Psoas muscle (tissue), 8 donors: ENCODE data around the gene IDUA. TPM values are rescaled to one million over a fixed set of nuclear protein-coding genes. Genes with fewer than 3 reads are reported as not detected.

ENCODE experiments used
- ATAC-seq, 4 donors: fragments of 200-7000 bp; cut with Tn5 transposase; one replicate each; pipeline ENCODE4 v1.9.1; 2020; ENCODE audit warnings: moderate library complexity in 3 of 4, mild to moderate bottlenecking in 2 of 4
- DNase-seq, 2 donors: peaks; one replicate each; pipeline ENCODE4 v3.0.0-alpha.2; 2020
- H3K27ac ChIP-seq: fragments of 200-600 bp; one replicate; pipeline ENCODE4 v1.8.0; 2022
- H3K27me3 ChIP-seq, 3 donors: fragments of 200-600 bp in 1 of 3; one replicate each; pipeline versions ENCODE4 v1.6.1 to v1.8.0; 2013 to 2022; ENCODE audit warnings: low read length in 2 of 3, mild to moderate bottlenecking in 2 of 3, moderate library complexity in 1 of 3; ENCODE audit not compliant: insufficient read depth in 3 of 3
- H3K36me3 ChIP-seq, 2 donors: fragments of 200-600 bp in 1 of 2; one replicate each; pipeline versions ENCODE4 v1.6.1 to v1.8.0; 2013 to 2022; ENCODE audit warnings: low read depth in 1 of 2, mild to moderate bottlenecking in 1 of 2, moderate library complexity in 1 of 2; ENCODE audit not compliant: insufficient read depth in 1 of 2
- H3K4me1 ChIP-seq: fragments of 200-600 bp; one replicate; pipeline ENCODE4 v1.8.0; 2022
- H3K4me3 ChIP-seq: fragments of 200-600 bp; one replicate; pipeline ENCODE4 v1.8.0; 2022; ENCODE audit warnings: mild to moderate bottlenecking
- H3K9me3 ChIP-seq: fragments of 200-600 bp; one replicate; pipeline ENCODE4 v1.8.0; 2022
- CTCF ChIP-seq: fragments of 200-600 bp; IDR thresholded peaks from one replicate; pipeline ENCODE4 v1.8.0; 2022; ENCODE audit warnings: antibody characterized with exemption
- WGBS, 3 donors: extraction: QIAGEN DNeasy Blood & Tissue Kit; methylation state at CpG; one replicate each; pipeline versions ENCODE4 v1.1.6 to v1.1.7; 2013; 5-methylcytosine and 5-hydroxymethylcytosine counted together
- intact Hi-C, 2 donors: fragments of 100-400 bp; cut with DNase I; formaldehyde crosslinking; loops; one replicate each; pipeline versions ENCODE4 v1.11.0 to v1.14.2; 2022
- polyA plus RNA-seq, 3 donors: library from polyadenylated mRNA; stranded (reverse); fragments of 200-250 nt; gene quantifications; one replicate each; pipeline ENCODE4 v1.2.3, GENCODE V29; 2013
- total RNA-seq, 4 donors: library from RNA; stranded (reverse); fragmentation: NEBNext Ultra II Directional in 2 of 4; extraction: Animal tissue kit (Norgen Biotek cat#: 25700) in 2 of 4; gene quantifications; one replicate each; pipeline versions ENCODE4 v1.2.1 to v1.2.4, GENCODE V29; 2021 to 2023
- donor health status: healthy with polysubstance abuse.
- donor health status: DM: no; HTN: no; CAD: no; lungs with moderate emphysema.
- donor health status: Bipolar disorder and iron deficiency.
- donor health status: healthy.
- donor health status: DM: yes; HTN: yes; CAD: no.
- donor health status: DM: no; HTN: no; CAD: no.
- donor health status: DM: no; HTN: no; CAD: no.
- donor health status: DM: yes; HTN: yes; CAD: no.

IDUA gene
- total and polyA plus RNA-seq, 7 donors, result 1.3 to 6.0 (median 5.1) TPM

GRCh38 chr4:1041147-1041935 lies 54.5 kb downstream of the IDUA start:
- peaks cover 0 to 56% (median 17%) of the 10 kb centered on the region in 3 donors for H3K27me3 ChIP-seq
- no peak for TF ChIP-seq CTCF
- DNase-seq (peak in 1 of 2 donors; percentile 53), ATAC-seq (no peak)
- WGBS, 3 donors, result 44 to 47% (median 45%) methylated on average over 31 to 36 of the region's 36 CpGs
- H3K36me3 ChIP-seq, result no peaks in the 10 kb centered on the region
- intact Hi-C loops, result no loop called here
- H3K4me1 ChIP-seq, result no peaks in the 10 kb centered on the region
- H3K27ac ChIP-seq, result no peak overlapping the region
- no peaks in the 10 kb centered on the region for H3K9me3 ChIP-seq
- H3K4me3 ChIP-seq, result no peak overlapping the region

DNA sequence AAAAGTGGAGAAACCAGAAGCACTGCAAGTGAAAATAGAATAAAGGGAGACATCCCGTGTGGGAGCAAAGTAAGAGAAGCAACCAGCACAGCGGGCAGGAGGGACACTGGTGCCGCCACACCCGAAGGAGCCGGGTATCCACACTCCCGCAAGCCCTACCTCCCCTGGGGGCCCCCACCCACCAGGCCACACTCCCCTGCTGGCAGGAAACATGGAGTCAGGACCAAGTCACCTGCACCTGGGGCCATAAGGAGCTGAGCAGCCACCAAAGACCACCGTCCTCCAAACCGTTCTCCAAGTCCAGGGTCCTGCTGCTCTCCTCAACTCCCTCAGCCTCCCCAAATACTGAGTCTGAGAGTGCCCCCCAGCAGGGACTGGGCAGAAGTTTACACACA lies 55.1 kb downstream of the IDUA start:
- DNase-seq (peak in 1 of 2 donors; percentile 52), ATAC-seq (no peak)
- H3K4me3 ChIP-seq, result no peak overlapping the region
- H3K4me1 ChIP-seq, result no peaks in the 10 kb centered on the region
- H3K27ac ChIP-seq, result no peak overlapping the region
- H3K27me3 ChIP-seq, result peaks cover 0 to 53% (median 17%) of the 10 kb centered on the region in 3 donors
- intact Hi-C loops, result no loop called here
- no peaks in the 10 kb centered on the region for H3K9me3 ChIP-seq
- TF ChIP-seq CTCF, result no peak
- whole genome bisulfite sequencing, 3 donors, result 61 to 70% (median 65%) methylated on average over 7 to 8 of the region's 8 CpGs
- no peaks in the 10 kb centered on the region for H3K36me3 ChIP-seq

GRCh38 chr4:1042352-1043055 lies 55.7 kb downstream of the IDUA start:
- peaks cover 0 to 59% (median 16%) of the 10 kb centered on the region in 3 donors for H3K27me3 ChIP-seq
- no peaks in the 10 kb centered on the region for H3K9me3 ChIP-seq
- DNase-seq, result peak in 1 of 2 donors; percentile 10
- H3K4me1 ChIP-seq, result no peaks in the 10 kb centered on the region
- no peak for TF ChIP-seq CTCF
- H3K36me3 ChIP-seq, result no peaks in the 10 kb centered on the region
- no peak overlapping the region for H3K4me3 ChIP-seq
- H3K27ac ChIP-seq, result no peak overlapping the region
- no peak for ATAC-seq
- intact Hi-C loops, result no loop called here
- 90 to 95% (median 92%) methylated on average over 17 of the region's 17 CpGs for WGBS, 3 donors

GRCh38 chr4:1043162-1043561 lies 56.3 kb downstream of the IDUA start:
- Histone ChIP-seq H3K27ac (no peak overlapping the region), H3K27me3 (peaks cover 0 to 61% (median 16%) of the 10 kb centered on the region in 3 donors), H3K36me3 (no peaks in the 10 kb centered on the region), H3K9me3 (no peaks in the 10 kb centered on the region), H3K4me1 (no peaks in the 10 kb centered on the region), H3K4me3 (no peak overlapping the region)
- intact Hi-C loops, result no loop called here
- no peak for TF ChIP-seq CTCF
- ATAC-seq, result no peak
- 53 to 64% (median 54%) methylated on average over 7 of the region's 7 CpGs for WGBS, 3 donors
- no peak for DNase-seq
